Measurements from ENCODE around the gene AGPAT3.

The AGPAT3 gene

GRCh38 chr21:43940329-43941050 lies 75.5 kb downstream of the AGPAT3 start:
- no peak for TF ChIP-seq CTCF (IDR thresholded peaks at IDR 0.05)
- H3K4me2 ChIP-seq (ENCODE audit: low read length), result no peak overlapping the region
- no peaks in the 10 kb centered on the region for H3K9me3 ChIP-seq (ENCODE audit: control insufficient read depth, low read length)
- no peak overlapping the region for H3K4me3 ChIP-seq (ENCODE audit: low read depth, low read length)
- H3K27me3 ChIP-seq (ENCODE audit: control insufficient read depth, insufficient read depth, low read length), result no peaks in the 10 kb centered on the region
- no peak overlapping the region for H3K27ac ChIP-seq
- no peak overlapping the region for H2AFZ ChIP-seq
- peaks cover 24% of the 10 kb centered on the region for H3K4me1 ChIP-seq
- H3K79me2 ChIP-seq, result peaks cover 53% of the 10 kb centered on the region
- H3K36me3 ChIP-seq (ENCODE audit: control insufficient read depth, insufficient read depth, low read length), result no peaks in the 10 kb centered on the region
- no peak overlapping the region for H3K9ac ChIP-seq

GRCh38 chr21:43942201-43942600 lies 77.2 kb downstream of the AGPAT3 start:
- Histone ChIP-seq H3K36me3 (ENCODE audit: control insufficient read depth, insufficient read depth, low read length) (no peaks in the 10 kb centered on the region), H2AFZ (no peak overlapping the region), H3K4me3 (ENCODE audit: low read depth, low read length) (no peak overlapping the region), H3K9me3 (ENCODE audit: control insufficient read depth, low read length) (no peaks in the 10 kb centered on the region), H3K27me3 (ENCODE audit: control insufficient read depth, insufficient read depth, low read length) (no peaks in the 10 kb centered on the region), H3K4me2 (ENCODE audit: low read length) (no peak overlapping the region), H3K9ac (no peak overlapping the region), H3K79me2 (peaks cover 48% of the 10 kb centered on the region), H3K4me1 (peaks cover 23% of the 10 kb centered on the region), H3K27ac (no peak overlapping the region)
- no peak for TF ChIP-seq CTCF (IDR thresholded peaks at IDR 0.05)

- Histone ChIP-seq H3K36me3 (ENCODE audit: control insufficient read depth, insufficient read depth, low read length) (no peaks in the 10 kb centered on the region), H3K4me1 (peaks cover 25% of the 10 kb centered on the region), H3K9ac (no peak overlapping the region), H3K27ac (no peak overlapping the region), H3K9me3 (ENCODE audit: control insufficient read depth, low read length) (no peaks in the 10 kb centered on the region), H3K4me3 (ENCODE audit: low read depth, low read length) (no peak overlapping the region), H3K4me2 (ENCODE audit: low read length) (no peak overlapping the region), H3K27me3 (ENCODE audit: control insufficient read depth, insufficient read depth, low read length) (no peaks in the 10 kb centered on the region), H2AFZ (no peak overlapping the region), H3K79me2 (peaks cover 45% of the 10 kb centered on the region)
- TF ChIP-seq CTCF (IDR thresholded peaks at IDR 0.05), result no peak
Measured at GRCh38 chr21:43942621-43943020, 77.6 kb downstream of the AGPAT3 start.

- H3K27ac ChIP-seq, result peak overlapping the region; percentile 86
Measured at GRCh38 chr21:43943512-43944077, 78.6 kb downstream of the AGPAT3 start.

More at GRCh38 chr21:43943512-43944077, 78.6 kb downstream of the AGPAT3 start:
- no peak overlapping the region for H3K9ac ChIP-seq
- peaks cover 44% of the 10 kb centered on the region for H3K79me2 ChIP-seq
- no peaks in the 10 kb centered on the region for H3K27me3 ChIP-seq (ENCODE audit: control insufficient read depth, insufficient read depth, low read length)
- no peak overlapping the region for H2AFZ ChIP-seq
- peaks cover 25% of the 10 kb centered on the region for H3K4me1 ChIP-seq
- H3K9me3 ChIP-seq (ENCODE audit: control insufficient read depth, low read length), result no peaks in the 10 kb centered on the region
- no peak for TF ChIP-seq CTCF (IDR thresholded peaks at IDR 0.05)
- no peaks in the 10 kb centered on the region for H3K36me3 ChIP-seq (ENCODE audit: control insufficient read depth, insufficient read depth, low read length)
- no peak overlapping the region for H3K4me2 ChIP-seq (ENCODE audit: low read length)
- no peak overlapping the region for H3K4me3 ChIP-seq (ENCODE audit: low read depth, low read length)

Measured in parathyroid adenoma (tissue), 2 donors.